Panc1 (cell line): Measurements from ENCODE around the gene CAGE1. TPM values are rescaled to one million over a fixed set of nuclear protein-coding genes. Genes with fewer than 3 reads are reported as not detected.
"Not testable (repeated sequence)": the region's sequence is repeated elsewhere in the genome, so short reads cannot be mapped to it uniquely, and the experiment has no call there.

ENCODE experiments used
- ATAC-seq: fragments of 200-7000 bp; cut with Tn5 transposase; 2 replicates; pipeline ENCODE4 v1.9.1; 2020; ENCODE audit warnings: mild to moderate bottlenecking, moderate library complexity
- BruUV-seq: library from RNA; stranded (reverse); fragments of 400-500 nt; replicated peaks from 2 replicates; lab custom pipeline; 2021; lab: Mats Ljungman, UMichigan
- CTCF ChIA-PET: fragments of 300-600 bp; sonication (Branson Sonifier 250); formaldehyde crosslinking; loops from one replicate; lab custom pipeline; 2022; ENCODE audit warnings: antibody characterized with exemption; lab: Charles Lee
- POLR2A ChIA-PET: fragments of 300-600 bp; sonication (Branson Sonifier 250); formaldehyde crosslinking; loops from one replicate; lab custom pipeline; 2022; ENCODE audit warnings: antibody characterized with exemption; lab: Charles Lee
- DNase-seq: peaks from one replicate; pipeline ENCODE4 v3.0.0-alpha.2; 2010; ENCODE audit warnings: low read depth, low spot score
- H3K27ac ChIP-seq: 2 replicates; pipeline ENCODE4 v1.5.1; 2011; ENCODE audit warnings: mild to moderate bottlenecking, low read length, inconsistent platforms
- H3K27me3 ChIP-seq: fragments of 200-500 bp; sonication (Bioruptor generic); 2 replicates; pipeline ENCODE4 v1.6.0; 2014; ENCODE audit warnings: low read length, inconsistent platforms; ENCODE audit not compliant: control insufficient read depth, insufficient read depth
- H3K36me3 ChIP-seq: fragments of 200-500 bp; sonication (Bioruptor generic); 2 replicates; pipeline ENCODE4 v1.5.1; 2014; ENCODE audit warnings: inconsistent platforms, mild to moderate bottlenecking, low read length, moderate library complexity; ENCODE audit not compliant: control insufficient read depth, insufficient read depth
- H3K4me1 ChIP-seq: 2 replicates; pipeline ENCODE4 v1.5.1; 2011; ENCODE audit warnings: inconsistent platforms, mild to moderate bottlenecking, low read length, moderate library complexity; ENCODE audit not compliant: control insufficient read depth, insufficient read depth
- H3K4me3 ChIP-seq, 2 experiments: 2 replicates each; pipeline ENCODE4 v1.5.1; 2011 to 2012; ENCODE audit warnings: low read depth in 2 of 2, low read length in 2 of 2, mild to moderate bottlenecking in 2 of 2, inconsistent platforms in 1 of 2, moderate library complexity in 1 of 2
- H3K9me3 ChIP-seq: fragments of 200-500 bp; sonication (Bioruptor generic); 2 replicates; pipeline ENCODE4 v1.5.1; 2014; ENCODE audit warnings: low read depth, mild to moderate bottlenecking, inconsistent platforms, low read length, moderate library complexity; ENCODE audit not compliant: control insufficient read depth, insufficient read depth
- POLR2AphosphoS5 ChIP-seq: IDR thresholded peaks from 2 replicates; pipeline ENCODE4 v1.6.1; 2012; ENCODE audit warnings: mild to moderate bottlenecking, low read depth, low read length, moderate library complexity
- REST ChIP-seq, 2 experiments: IDR thresholded peaks; 2 replicates each; pipeline ENCODE4 v1.6.1; 2011 to 2012; ENCODE audit warnings: low read depth in 2 of 2, control low read depth in 1 of 2, low read length in 1 of 2, mild to moderate bottlenecking in 1 of 2, moderate library complexity in 1 of 2; ENCODE audit not compliant: insufficient read depth in 1 of 2
- SIN3A ChIP-seq: IDR thresholded peaks from 2 replicates; pipeline ENCODE4 v1.6.1; 2012; ENCODE audit warnings: low read depth, mild to moderate bottlenecking, low read length, moderate library complexity, borderline replicate concordance; ENCODE audit not compliant: insufficient read depth
- TCF7L2 ChIP-seq: IDR thresholded peaks from 2 replicates; pipeline ENCODE4 v1.6.1; 2011; ENCODE audit warnings: mild to moderate bottlenecking, low read depth, low read length, inconsistent platforms
- in situ Hi-C: cut with HindIII; loops from 2 replicates; pipeline ENCODE4 v1.10.0; 2016; ENCODE audit warnings: low sequenced_read_pairs, low pct_unique_long_range_greater_than_20kb
- intact Hi-C: fragments of 100-400 bp; cut with micrococcal nuclease; formaldehyde crosslinking; loops from one replicate; pipeline ENCODE4 v1.10.0; 2022; ENCODE audit not compliant: unreplicated experiment
- total RNA-seq: library from RNA; stranded (reverse); gene quantifications from one replicate; pipeline ENCODE4 v1.2.1, GENCODE V29; 2021; ENCODE audit not compliant: unreplicated experiment
- TF ChIP-seq, protein P1 (sequence below): fragments of 450-650 bp; IDR thresholded peaks from 2 replicates; pipeline ENCODE4 v1.5.1; 2017; ENCODE audit warnings: mild to moderate bottlenecking

Gene CAGE1
- total RNA-seq, 1 experiment from 2014 or later, result not detected

- H3K9me3 ChIP-seq, H3K4me3 ChIP-seq, intact Hi-C loops, POLR2A ChIA-PET, BruUV-seq, H3K36me3 ChIP-seq, in situ Hi-C loops, ATAC-seq, H3K27me3 ChIP-seq, DNase-seq, H3K4me1 ChIP-seq, CTCF ChIA-PET, H3K27ac ChIP-seq: not testable (repeated sequence)
Measured at GRCh38 chr6:7347551-7347997, 42.0 kb downstream of the CAGE1 start.

- BruUV-seq, POLR2A ChIA-PET, in situ Hi-C loops, H3K4me1 ChIP-seq, H3K36me3 ChIP-seq, DNase-seq, ATAC-seq, H3K4me3 ChIP-seq, H3K27ac ChIP-seq, intact Hi-C loops, H3K27me3 ChIP-seq, H3K9me3 ChIP-seq, CTCF ChIA-PET: not testable (repeated sequence)
Measured at GRCh38 chr6:7344773-7345450, 44.6 kb downstream of the CAGE1 start.

GRCh38 chr6:7343546-7344475 lies 45.7 kb downstream of the CAGE1 start:
- peak overlapping the region; percentile 32 to 53 for H3K4me3 ChIP-seq
- CTCF ChIA-PET, result no interaction called here
- BruUV-seq, result no TSS peak
- intact Hi-C loops, result no loop called here
- in situ Hi-C loops, result no loop called here
- H3K9me3 ChIP-seq, result no peaks in the 10 kb centered on the region
- DNase-seq, result no peak
- no peaks in the 10 kb centered on the region for H3K36me3 ChIP-seq
- ATAC-seq, result peak; percentile 51; the same call in 1 of the 2 replicates
- POLR2A ChIA-PET, result no interaction called here
- 0 out of 2 replicates have a peak, but pooled peaks cover 7% of the 10 kb centered on the region for H3K4me1 ChIP-seq
- peak overlapping the region; percentile 63 for H3K27ac ChIP-seq
- H3K27me3 ChIP-seq, result no peaks in the 10 kb centered on the region
- TF ChIP-seq POLR2AphosphoS5 (no peak), SIN3A (no peak), REST (IDR thresholded peaks at IDR 0.05; ENCODE audit: insufficient read depth in 1 of 2, low read depth in 2 of 2, low read length in 1 of 2) (no peak), TCF7L2 (no peak)
- TF ChIP-seq, protein P1, sequence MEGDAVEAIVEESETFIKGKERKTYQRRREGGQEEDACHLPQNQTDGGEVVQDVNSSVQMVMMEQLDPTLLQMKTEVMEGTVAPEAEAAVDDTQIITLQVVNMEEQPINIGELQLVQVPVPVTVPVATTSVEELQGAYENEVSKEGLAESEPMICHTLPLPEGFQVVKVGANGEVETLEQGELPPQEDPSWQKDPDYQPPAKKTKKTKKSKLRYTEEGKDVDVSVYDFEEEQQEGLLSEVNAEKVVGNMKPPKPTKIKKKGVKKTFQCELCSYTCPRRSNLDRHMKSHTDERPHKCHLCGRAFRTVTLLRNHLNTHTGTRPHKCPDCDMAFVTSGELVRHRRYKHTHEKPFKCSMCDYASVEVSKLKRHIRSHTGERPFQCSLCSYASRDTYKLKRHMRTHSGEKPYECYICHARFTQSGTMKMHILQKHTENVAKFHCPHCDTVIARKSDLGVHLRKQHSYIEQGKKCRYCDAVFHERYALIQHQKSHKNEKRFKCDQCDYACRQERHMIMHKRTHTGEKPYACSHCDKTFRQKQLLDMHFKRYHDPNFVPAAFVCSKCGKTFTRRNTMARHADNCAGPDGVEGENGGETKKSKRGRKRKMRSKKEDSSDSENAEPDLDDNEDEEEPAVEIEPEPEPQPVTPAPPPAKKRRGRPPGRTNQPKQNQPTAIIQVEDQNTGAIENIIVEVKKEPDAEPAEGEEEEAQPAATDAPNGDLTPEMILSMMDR, result no peak
